Measurements from ENCODE around the gene PTPN23. TPM values are rescaled to one million over a fixed set of nuclear protein-coding genes. Genes with fewer than 3 reads are reported as not detected.

Gene PTPN23
- total and polyA plus RNA-seq, 2 of the 13 experiments (the other 11 are each of a cell fraction or from before 2014, with no cell fraction given) = 2.3 to 3.7 TPM

DNA sequence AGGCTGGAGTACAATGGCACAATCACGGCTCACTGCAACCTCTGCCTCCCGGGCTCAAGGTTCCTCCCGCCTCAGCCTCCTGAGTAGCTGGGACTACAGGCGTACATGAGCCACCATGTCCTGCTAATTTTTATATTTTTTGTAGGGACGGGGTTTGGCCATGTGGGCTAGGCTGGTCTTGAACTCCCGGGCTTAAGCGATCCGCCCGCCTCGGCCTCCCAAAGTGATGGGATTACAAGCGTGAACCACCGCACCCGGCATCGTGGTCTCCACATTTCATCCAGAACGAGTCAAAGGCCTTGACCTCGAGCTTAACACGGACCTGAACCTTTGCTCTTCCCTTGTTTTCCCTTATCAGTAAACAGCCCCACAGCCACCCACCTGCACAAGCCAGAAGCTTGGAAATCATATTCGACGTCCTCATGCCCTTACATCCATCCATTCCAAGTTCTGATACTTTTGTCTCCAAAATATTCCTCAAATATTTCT is 1.4 kb upstream of the PTPN23 start (continued):
- TF ChIP-seq, protein P1, sequence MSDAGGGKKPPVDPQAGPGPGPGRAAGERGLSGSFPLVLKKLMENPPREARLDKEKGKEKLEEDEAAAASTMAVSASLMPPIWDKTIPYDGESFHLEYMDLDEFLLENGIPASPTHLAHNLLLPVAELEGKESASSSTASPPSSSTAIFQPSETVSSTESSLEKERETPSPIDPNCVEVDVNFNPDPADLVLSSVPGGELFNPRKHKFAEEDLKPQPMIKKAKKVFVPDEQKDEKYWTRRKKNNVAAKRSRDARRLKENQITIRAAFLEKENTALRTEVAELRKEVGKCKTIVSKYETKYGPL (CRISPR knock-in tag; IDR thresholded peaks at IDR 0.05) = no peak
- TF ChIP-seq TP53 (CRISPR knock-in tag; conservative IDR thresholded peaks at IDR 0.05) (0 out of 2 replicates have a peak, but pooled peaks have one; percentile 31), SMYD3 (CRISPR knock-in tag; IDR thresholded peaks at IDR 0.05) (no peak; the same call in 1 of the 2 replicates), MXI1 (IDR thresholded peaks at IDR 0.05; ENCODE audit: borderline replicate concordance, low read depth, low read length) (peak; percentile 61; the same call in 1 of the 3 replicates), ZFX (CRISPR knock-in tag; IDR thresholded peaks at IDR 0.05; ENCODE audit: low read depth) (peak; percentile 39; the same call in 1 of the 2 replicates), MIER2 (CRISPR knock-in tag; IDR thresholded peaks at IDR 0.05) (peak; percentile 59; the same call in 1 of the 2 replicates), ZNF180 (CRISPR knock-in tag; IDR thresholded peaks at IDR 0.05; ENCODE audit: borderline replicate concordance, low read depth) (no peak), PAF1 (CRISPR knock-in tag; IDR thresholded peaks at IDR 0.05) (no peak; the same call in 1 of the 2 replicates), PLRG1 (conservative IDR thresholded peaks at IDR 0.05) (no peak), KDM3A (CRISPR knock-in tag; IDR thresholded peaks at IDR 0.05; ENCODE audit: low read depth) (no peak; the same call in 1 of the 2 replicates), CBFB (CRISPR knock-in tag; IDR thresholded peaks at IDR 0.05) (0 out of 2 replicates have a peak, but pooled peaks have one; percentile 39), ZNF24 (IDR thresholded peaks at IDR 0.05) (no peak), AHDC1 (CRISPR knock-in tag; IDR thresholded peaks at IDR 0.05; ENCODE audit: borderline replicate concordance) (no peak; the same call in 1 of the 2 replicates), ZNF850 (CRISPR knock-in tag; conservative IDR thresholded peaks at IDR 0.05) (no peak), MAFF (IDR thresholded peaks at IDR 0.05; ENCODE audit: low read depth, low read length) (no peak), EP300 (IDR thresholded peaks at IDR 0.05; ENCODE audit: low read depth in 2 of 2, low read length in 2 of 2) (0 out of 4 replicates have a peak, but pooled peaks have one; percentile 13 to 34), EP300 (CRISPR knock-in tag; IDR thresholded peaks at IDR 0.05; ENCODE audit: borderline replicate concordance) (peak; percentile 64; the same call in 1 of the 2 replicates), ZNF660 (CRISPR knock-in tag; IDR thresholded peaks at IDR 0.05; ENCODE audit: borderline replicate concordance, low read depth) (no peak), SP140L (CRISPR knock-in tag; IDR thresholded peaks at IDR 0.05; ENCODE audit: borderline replicate concordance) (no peak), KLF13 (CRISPR knock-in tag; IDR thresholded peaks at IDR 0.05) (no peak), ZNF747 (CRISPR knock-in tag; IDR thresholded peaks at IDR 0.05; ENCODE audit: borderline replicate concordance) (peak; percentile 69)
- TF ChIP-seq, protein P2, sequence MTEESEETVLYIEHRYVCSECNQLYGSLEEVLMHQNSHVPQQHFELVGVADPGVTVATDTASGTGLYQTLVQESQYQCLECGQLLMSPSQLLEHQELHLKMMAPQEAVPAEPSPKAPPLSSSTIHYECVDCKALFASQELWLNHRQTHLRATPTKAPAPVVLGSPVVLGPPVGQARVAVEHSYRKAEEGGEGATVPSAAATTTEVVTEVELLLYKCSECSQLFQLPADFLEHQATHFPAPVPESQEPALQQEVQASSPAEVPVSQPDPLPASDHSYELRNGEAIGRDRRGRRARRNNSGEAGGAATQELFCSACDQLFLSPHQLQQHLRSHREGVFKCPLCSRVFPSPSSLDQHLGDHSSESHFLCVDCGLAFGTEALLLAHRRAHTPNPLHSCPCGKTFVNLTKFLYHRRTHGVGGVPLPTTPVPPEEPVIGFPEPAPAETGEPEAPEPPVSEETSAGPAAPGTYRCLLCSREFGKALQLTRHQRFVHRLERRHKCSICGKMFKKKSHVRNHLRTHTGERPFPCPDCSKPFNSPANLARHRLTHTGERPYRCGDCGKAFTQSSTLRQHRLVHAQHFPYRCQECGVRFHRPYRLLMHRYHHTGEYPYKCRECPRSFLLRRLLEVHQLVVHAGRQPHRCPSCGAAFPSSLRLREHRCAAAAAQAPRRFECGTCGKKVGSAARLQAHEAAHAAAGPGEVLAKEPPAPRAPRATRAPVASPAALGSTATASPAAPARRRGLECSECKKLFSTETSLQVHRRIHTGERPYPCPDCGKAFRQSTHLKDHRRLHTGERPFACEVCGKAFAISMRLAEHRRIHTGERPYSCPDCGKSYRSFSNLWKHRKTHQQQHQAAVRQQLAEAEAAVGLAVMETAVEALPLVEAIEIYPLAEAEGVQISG (CRISPR knock-in tag; IDR thresholded peaks at IDR 0.05) = peak; percentile 80

Data from HepG2 (cell line).